GM12878 (cell line): Measurements from ENCODE around the gene LAD1. TPM values are rescaled to one million over a fixed set of nuclear protein-coding genes. Genes with fewer than 3 reads are reported as not detected.

Experiments used
- ATAC-seq: fragments of 200-7000 bp; cut with Tn5 transposase; 3 replicates; pipeline ENCODE4 v1.9.1; 2020; ENCODE audit warnings: mild to moderate bottlenecking, moderate library complexity
- BruUV-seq: library from RNA; stranded (reverse); fragments of 400-500 nt; replicated peaks from 2 replicates; lab custom pipeline; 2021; lab: Mats Ljungman, UMichigan
- CTCF ChIA-PET: fragments of 300-600 bp; sonication (Branson Sonifier 250); formaldehyde crosslinking; extraction: SDS; loops from one replicate; lab custom pipeline; 2021; ENCODE audit warnings: inconsistent platforms; lab: Yijun Ruan, JAX
- POLR2A ChIA-PET: fragments of 350-600 bp; formaldehyde crosslinking; extraction: SDS; loops from one replicate; lab custom pipeline; 2021; ENCODE audit warnings: inconsistent platforms; lab: Charles Lee
- RAD21 ChIA-PET: fragments of 300-600 bp; sonication (Branson Sonifier 250); formaldehyde crosslinking; loops from one replicate; lab custom pipeline; 2023; ENCODE audit warnings: antibody characterized with exemption; ENCODE audit not compliant: unreplicated experiment; lab: Charles Lee
- SMC1A ChIA-PET: fragments of 300-600 bp; sonication (Branson Sonifier 250); formaldehyde crosslinking; loops from one replicate; lab custom pipeline; 2023; ENCODE audit not compliant: unreplicated experiment, uncharacterized antibody; lab: Charles Lee
- DNase-seq: peaks from one replicate; pipeline ENCODE4 v3.0.0-alpha.2; 2011; ENCODE audit warnings: low read depth, low spot score
- FAIRE-seq: peaks from 3 replicates; lab custom pipeline; 2011; peaks lifted over from hg19 to GRCh38; lab: Jason Lieb, UNC
- H2AFZ ChIP-seq: 2 replicates; pipeline ENCODE4 v1.6.0; 2011; ENCODE audit warnings: low read depth, low read length, control low read depth; ENCODE audit not compliant: control insufficient read depth
- H3K27ac ChIP-seq: 2 replicates; pipeline ENCODE4 v1.5.1; 2011; ENCODE audit warnings: control low read depth; ENCODE audit not compliant: control insufficient read depth, insufficient read depth
- H3K27me3 ChIP-seq, 2 experiments: replicated peaks in 1 of 2; 2 replicates each; pipeline versions ENCODE4 v1.6.0 to v1.6.1; 2011; ENCODE audit warnings: low read length in 1 of 2; ENCODE audit not compliant: control insufficient read depth in 2 of 2, insufficient read depth in 2 of 2
- H3K36me3 ChIP-seq, 2 experiments: 2 replicates each; pipeline ENCODE4 v1.5.1; 2011; ENCODE audit warnings: low read length in 1 of 2; ENCODE audit not compliant: control insufficient read depth in 2 of 2, insufficient read depth in 2 of 2
- H3K4me1 ChIP-seq: 2 replicates; pipeline ENCODE4 v1.6.1; 2011; ENCODE audit warnings: mild to moderate bottlenecking, low read length, moderate library complexity, mixed read lengths; ENCODE audit not compliant: control insufficient read depth, insufficient read depth
- H3K4me2 ChIP-seq: 2 replicates; pipeline ENCODE4 v1.6.0; 2011; ENCODE audit warnings: control low read depth; ENCODE audit not compliant: control insufficient read depth, insufficient read depth
- H3K4me3 ChIP-seq: fragments of 200-600 bp; sonication (generic); 2 replicates; pipeline ENCODE4 v1.5.1; 2016
- H3K79me2 ChIP-seq: 2 replicates; pipeline ENCODE4 v1.6.0; 2011; ENCODE audit warnings: low read length; ENCODE audit not compliant: control insufficient read depth, insufficient read depth
- H3K9ac ChIP-seq: 2 replicates; pipeline ENCODE4 v1.8.0; 2011; ENCODE audit warnings: low read length, control low read depth, mixed read lengths; ENCODE audit not compliant: control insufficient read depth, insufficient read depth
- H3K9me3 ChIP-seq: replicated peaks from 3 replicates; pipeline ENCODE4 v1.5.1; 2011; ENCODE audit warnings: mild to moderate bottlenecking, low read length; ENCODE audit not compliant: control insufficient read depth, insufficient read depth
- H4K20me1 ChIP-seq: 2 replicates; pipeline ENCODE4 v1.6.0; 2011; ENCODE audit not compliant: control insufficient read depth, insufficient read depth
- BCL11A ChIP-seq: IDR thresholded peaks from 2 replicates; pipeline ENCODE4 v1.6.1; 2011; ENCODE audit warnings: low read depth, low read length
- CBX5 ChIP-seq: sonication (generic); IDR thresholded peaks from 2 replicates; pipeline ENCODE4 v1.6.1; 2016; ENCODE audit warnings: low read depth, moderate library complexity, mild to moderate bottlenecking, inconsistent platforms
- ELK1 ChIP-seq: IDR thresholded peaks from 2 replicates; pipeline ENCODE4 v1.6.1; 2012; ENCODE audit warnings: low read depth, low read length, improper control_type of control experiment
- IRF3 ChIP-seq: fragments of 450-650 bp; IDR thresholded peaks from 2 replicates; pipeline ENCODE4 v1.6.1; 2014; ENCODE audit warnings: mild to moderate bottlenecking
- JUNB ChIP-seq: IDR thresholded peaks from 2 replicates; pipeline ENCODE4 v1.6.1; 2016; ENCODE audit warnings: antibody characterized with exemption, mild to moderate bottlenecking
- MAX ChIP-seq: IDR thresholded peaks from 2 replicates; pipeline ENCODE4 v1.6.1; 2012; ENCODE audit warnings: low read depth, low read length, improper control_type of control experiment
- MXI1 ChIP-seq: fragments of 150-350 bp; IDR thresholded peaks from 2 replicates; pipeline ENCODE4 v1.6.1; 2011; ENCODE audit warnings: low read depth, mild to moderate bottlenecking, inconsistent platforms, low read length, improper control_type of control experiment
- PKNOX1 ChIP-seq: fragments of 450-650 bp; IDR thresholded peaks from 2 replicates; pipeline ENCODE4 v1.6.1; 2016; ENCODE audit warnings: mild to moderate bottlenecking
- POLR2A ChIP-seq: IDR thresholded peaks from 2 replicates; pipeline ENCODE4 v1.6.1; 2011; ENCODE audit warnings: low read depth, mild to moderate bottlenecking, low read length
- RAD51 ChIP-seq: fragments of 450-650 bp; IDR thresholded peaks from 2 replicates; pipeline ENCODE4 v1.6.1; 2016; ENCODE audit warnings: moderate library complexity, mild to moderate bottlenecking, inconsistent platforms
- SMAD1 ChIP-seq: fragments of 450-650 bp; IDR thresholded peaks from 2 replicates; pipeline ENCODE4 v1.6.1; 2018; ENCODE audit warnings: mild to moderate bottlenecking, low read depth; ENCODE audit not compliant: partially characterized antibody
- SPI1 ChIP-seq: IDR thresholded peaks from 2 replicates; pipeline ENCODE4 v1.6.1; 2011; ENCODE audit warnings: low read depth, mild to moderate bottlenecking, low read length, moderate library complexity, borderline replicate concordance; ENCODE audit not compliant: insufficient read depth
- SRF ChIP-seq, 2 experiments: IDR thresholded peaks; 2 replicates each; pipeline ENCODE4 v1.6.1; 2011; ENCODE audit warnings: low read depth in 2 of 2, low read length in 2 of 2, mild to moderate bottlenecking in 1 of 2, moderate library complexity in 1 of 2
- TARDBP ChIP-seq: IDR thresholded peaks from 2 replicates; pipeline ENCODE4 v1.6.1; 2016; ENCODE audit warnings: borderline replicate concordance
- YBX1 ChIP-seq: fragments of 450-650 bp; IDR thresholded peaks from 2 replicates; pipeline ENCODE4 v1.6.1; 2016; ENCODE audit warnings: antibody characterized with exemption
- ZBTB4 ChIP-seq: fragments of 450-650 bp; formaldehyde crosslinking; IDR thresholded peaks from 2 replicates; pipeline ENCODE4 v1.4.0; 2022; ENCODE audit warnings: mild to moderate bottlenecking, moderate library complexity
- ZNF24 ChIP-seq: fragments of 450-650 bp; IDR thresholded peaks from 2 replicates; pipeline ENCODE4 v1.6.1; 2017; ENCODE audit warnings: antibody characterized with exemption, mild to moderate bottlenecking
- ZNF622 ChIP-seq: fragments of 450-650 bp; IDR thresholded peaks from 2 replicates; pipeline ENCODE4 v1.6.1; 2017; ENCODE audit warnings: mild to moderate bottlenecking, inconsistent platforms
- WGBS: methylation state at CpG from one replicate; pipeline ENCODE4 v1.1.6; 2016; ENCODE audit warnings: low lambda C conversion rate; ENCODE audit not compliant: insufficient replicate concordance, insufficient coverage; ENCODE audit errors: missing lambda C conversion rate; 5-methylcytosine and 5-hydroxymethylcytosine counted together
- in situ Hi-C: fragments of 300-500 bp; cut with MboI; formaldehyde crosslinking; loops from 9 replicates; pipeline ENCODE4 v1.14.3; 2018; ENCODE audit warnings: mixed read lengths
- intact Hi-C: fragments of 100-400 bp; cut with micrococcal nuclease; formaldehyde crosslinking; loops from one replicate; pipeline ENCODE4 v1.14.2; 2022; ENCODE audit not compliant: unreplicated experiment
- polyA plus RNA-seq, 11 experiments: library from polyadenylated mRNA; depleted of rRNA in 4 of 11; unstranded in 6 of 11; stranded (reverse) in 5 of 11; fragments of >200 nt; fragmentation: Nextera tagmentation in 4 of 11; fragmentation: Illumina TruSeq in 1 of 11; extraction: Ambion mirVana in 4 of 11; extraction: Trizol in 1 of 11; gene quantifications; 1 replicate in 1 of 11; 2 replicates in 10 of 11; pipeline versions ENCODE4 v1.2.1 to v1.2.3, GENCODE V29; 2011 to 2016; ENCODE audit warnings: inconsistent platforms in 2 of 11, missing spikeins in 2 of 11, low read depth in 1 of 11
- total RNA-seq, 4 experiments: library from RNA; depleted of rRNA in 3 of 4; stranded (reverse); fragments of >200 nt in 3 of 4; fragmentation: Illumina TruSeq in 1 of 4; extraction: Trizol in 1 of 4; gene quantifications; 2 replicates each; pipeline versions ENCODE4 v1.2.1 to v1.2.3, GENCODE V29; 2013 to 2021

LAD1 gene
- total and polyA plus RNA-seq, 10 of the 15 experiments (the other 5 are each of a cell fraction or from before 2014, with no cell fraction given) = 0.05 to 0.48 (median 0.32) TPM; not detected in 3

- POLR2A ChIA-PET = interaction anchor here (18.2 kb wide), 1 partner anchor 21 kb away, joined by 228 read pairs; no protein-coding TSS in a partner anchor
- no TSS peak for BruUV-seq
- Histone ChIP-seq H3K79me2 (no peaks in the 10 kb centered on the region), H3K27ac (no peak overlapping the region), H2AFZ (no peak overlapping the region), H3K27me3 (no peaks in the 10 kb centered on the region; a peak in 1 of 4 replicates), H3K9me3 (no peaks in the 10 kb centered on the region), H4K20me1 (no peaks in the 10 kb centered on the region; the same call in 1 of the 2 replicates), H3K4me3 (no peak overlapping the region), H3K4me1 (no peaks in the 10 kb centered on the region), H3K4me2 (no peak overlapping the region), H3K9ac (no peak overlapping the region), H3K36me3 (no peaks in the 10 kb centered on the region)
- SMC1A ChIA-PET = interaction anchor here (1.2 to 19.4 kb wide), 3 partner anchors 22 to 97 kb away, joined by 4 to 374 read pairs (median 8); no protein-coding TSS in a partner anchor
- CTCF ChIA-PET = interaction anchor here (0.5 to 17.8 kb wide), 9 partner anchors 8 to 130 kb away, joined by 3 to 623 read pairs (median 6); no protein-coding TSS in a partner anchor
- RAD21 ChIA-PET = interaction anchor here (0.6 to 17.4 kb wide), 4 partner anchors 22 to 85 kb away, joined by 3 to 340 read pairs (median 3); partner anchors contain the start of gene PHLDA3
- intact Hi-C loops (no loop called here), in situ Hi-C loops (no loop called here)
- FAIRE-seq (no peak), ATAC-seq (no peak), DNase-seq (no peak)
- WGBS = 35% methylated on average over 4 of the region's 4 CpGs
- TF ChIP-seq TARDBP (no peak), ZNF24 (no peak), BCL11A (no peak), ELK1 (no peak), SRF (IDR thresholded peaks at IDR 0.05; ENCODE audit: low read depth in 2 of 2, low read length in 2 of 2) (no peak), POLR2A (no peak), SPI1 (no peak), SMAD1 (no peak), MAX (no peak), MXI1 (no peak), IRF3 (no peak), JUNB (no peak), RAD51 (no peak), PKNOX1 (no peak), ZNF622 (no peak), CBX5 (no peak), ZBTB4 (CRISPR knock-in tag) (no peak), YBX1 (no peak)
These were observed 15.3 kb downstream of the LAD1 start for GRCh38 chr1:201383647-201384405.
